ENCODE data around the gene CNTRL. TPM values are rescaled to one million over a fixed set of nuclear protein-coding genes. Genes with fewer than 3 reads are reported as not detected.
"Not testable (repeated sequence)": the region's sequence is repeated elsewhere in the genome, so short reads cannot be mapped to it uniquely, and the experiment has no call there.

CNTRL gene
- total RNA-seq, 1 experiment from 2014 or later = 44.9 TPM

GRCh38 chr9:121088576-121088975, 13.8 kb downstream of the CNTRL start:
- Histone ChIP-seq H3K27ac (no peak overlapping the region), H4K20me1 (ENCODE audit: insufficient read depth) (no peaks in the 10 kb centered on the region), H2AFZ (no peak overlapping the region), H3K9me3 (ENCODE audit: insufficient read depth, low read depth) (no peaks in the 10 kb centered on the region), H3K9me2 (ENCODE audit: insufficient read depth) (no peaks in the 10 kb centered on the region), H3K27me3 (ENCODE audit: insufficient read depth, low read depth) (no peaks in the 10 kb centered on the region), H3K4me3 (no peak overlapping the region), H3K4me1 (replicated peaks; ENCODE audit: insufficient read depth) (no peaks in the 10 kb centered on the region), H3F3A (ENCODE audit: insufficient read depth, low read depth) (no peaks in the 10 kb centered on the region), H3K36me3 (ENCODE audit: low read depth) (no peaks in the 10 kb centered on the region), H3K4me2 (no peak overlapping the region), H3K79me2 (ENCODE audit: low read depth) (no peaks in the 10 kb centered on the region)
- no TSS peak for BruUV-seq (replicated peaks)
- TF ChIP-seq CTCF (conservative IDR thresholded peaks at IDR 0.05) = no peak
- TF ChIP-seq EZH2 (IDR thresholded peaks at IDR 0.05; ENCODE audit: low read depth) = no peak
- DNase-seq = no peak
- POLR2A ChIA-PET (ENCODE audit: unreplicated experiment) = no interaction called here
- intact Hi-C loops (cut with micrococcal nuclease; ENCODE audit: unreplicated experiment) = no loop called here
- CTCF ChIA-PET = no interaction called here

- H3K36me3 ChIP-seq (ENCODE audit: low read depth); H3K4me3 ChIP-seq; H3K9me2 ChIP-seq (ENCODE audit: insufficient read depth); H3K4me1 ChIP-seq (replicated peaks; ENCODE audit: insufficient read depth); H4K20me1 ChIP-seq (ENCODE audit: insufficient read depth); BruUV-seq (replicated peaks); H3K27ac ChIP-seq; H3K9me3 ChIP-seq (ENCODE audit: insufficient read depth, low read depth); POLR2A ChIA-PET (ENCODE audit: unreplicated experiment); intact Hi-C loops (cut with micrococcal nuclease; ENCODE audit: unreplicated experiment); H3F3A ChIP-seq (ENCODE audit: insufficient read depth, low read depth); H2AFZ ChIP-seq; H3K4me2 ChIP-seq; H3K79me2 ChIP-seq (ENCODE audit: low read depth); H3K27me3 ChIP-seq (ENCODE audit: insufficient read depth, low read depth); DNase-seq: not testable (repeated sequence)
- CTCF ChIA-PET = interaction anchor here (0.6 kb wide), 1 partner anchor 108 kb away, joined by 3 read pairs; no protein-coding TSS in a partner anchor
Measured at GRCh38 chr9:121090743-121091142, 16.0 kb downstream of the CNTRL start.

- Histone ChIP-seq H3K79me2 (ENCODE audit: low read depth) (no peaks in the 10 kb centered on the region), H3K36me3 (ENCODE audit: low read depth) (no peaks in the 10 kb centered on the region), H2AFZ (no peak overlapping the region), H3K27me3 (ENCODE audit: insufficient read depth, low read depth) (no peaks in the 10 kb centered on the region), H3K4me1 (replicated peaks; ENCODE audit: insufficient read depth) (no peaks in the 10 kb centered on the region), H3K9me3 (ENCODE audit: insufficient read depth, low read depth) (no peaks in the 10 kb centered on the region), H3K27ac (no peak overlapping the region), H3K9me2 (ENCODE audit: insufficient read depth) (no peaks in the 10 kb centered on the region), H4K20me1 (ENCODE audit: insufficient read depth) (no peaks in the 10 kb centered on the region), H3K4me3 (no peak overlapping the region), H3F3A (ENCODE audit: insufficient read depth, low read depth) (no peaks in the 10 kb centered on the region), H3K4me2 (no peak overlapping the region)
- CTCF ChIA-PET = no interaction called here
- POLR2A ChIA-PET (ENCODE audit: unreplicated experiment) = interaction anchor here (0.5 kb wide), 1 partner anchor 15 kb away, joined by 4 read pairs; no protein-coding TSS in a partner anchor
- BruUV-seq (replicated peaks) = no TSS peak
- intact Hi-C loops (cut with micrococcal nuclease; ENCODE audit: unreplicated experiment) = no loop called here
- TF ChIP-seq CTCF (conservative IDR thresholded peaks at IDR 0.05) = no peak
- no peak for TF ChIP-seq EZH2 (IDR thresholded peaks at IDR 0.05; ENCODE audit: low read depth)
- DNase-seq = no peak
Measured at GRCh38 chr9:121095057-121095456, 20.3 kb downstream of the CNTRL start.

GRCh38 chr9:121098567-121099198, 23.9 kb downstream of the CNTRL start:
- ChIA-PET POLR2A (ENCODE audit: unreplicated experiment) (no interaction called here), CTCF (no interaction called here)
- Histone ChIP-seq H4K20me1 (ENCODE audit: insufficient read depth) (no peaks in the 10 kb centered on the region), H3K4me3 (no peak overlapping the region), H3K79me2 (ENCODE audit: low read depth) (no peaks in the 10 kb centered on the region), H3K9me3 (ENCODE audit: insufficient read depth, low read depth) (no peaks in the 10 kb centered on the region; the same call in 1 of the 2 replicates), H3K4me1 (replicated peaks; ENCODE audit: insufficient read depth) (no peaks in the 10 kb centered on the region), H3K36me3 (ENCODE audit: low read depth) (no peaks in the 10 kb centered on the region), H3F3A (ENCODE audit: insufficient read depth, low read depth) (no peaks in the 10 kb centered on the region), H2AFZ (no peak overlapping the region), H3K27me3 (ENCODE audit: insufficient read depth, low read depth) (no peaks in the 10 kb centered on the region), H3K27ac (no peak overlapping the region), H3K4me2 (no peak overlapping the region), H3K9me2 (ENCODE audit: insufficient read depth) (no peaks in the 10 kb centered on the region)
- DNase-seq = no peak
- intact Hi-C loops (cut with micrococcal nuclease; ENCODE audit: unreplicated experiment) = no loop called here
- TF ChIP-seq CTCF (conservative IDR thresholded peaks at IDR 0.05) (no peak), EZH2 (IDR thresholded peaks at IDR 0.05; ENCODE audit: low read depth) (no peak)
- BruUV-seq (replicated peaks) = no TSS peak

- H3K9me2 ChIP-seq (ENCODE audit: insufficient read depth); H3K4me2 ChIP-seq; intact Hi-C loops (cut with micrococcal nuclease; ENCODE audit: unreplicated experiment); H3K27me3 ChIP-seq (ENCODE audit: insufficient read depth, low read depth); H3K4me1 ChIP-seq (replicated peaks; ENCODE audit: insufficient read depth); H3K9me3 ChIP-seq (ENCODE audit: insufficient read depth, low read depth); H2AFZ ChIP-seq; DNase-seq; CTCF ChIA-PET; BruUV-seq (replicated peaks); H3K36me3 ChIP-seq (ENCODE audit: low read depth); H3F3A ChIP-seq (ENCODE audit: insufficient read depth, low read depth); H4K20me1 ChIP-seq (ENCODE audit: insufficient read depth); POLR2A ChIA-PET (ENCODE audit: unreplicated experiment); H3K79me2 ChIP-seq (ENCODE audit: low read depth); H3K27ac ChIP-seq; H3K4me3 ChIP-seq: not testable (repeated sequence)
Measured at GRCh38 chr9:121104054-121104453, 29.3 kb downstream of the CNTRL start.

Data from PC-9 (cell line).